Neutrophil (primary cell): ENCODE results near the gene HIBCH.

Experiments
- H3K27ac ChIP-seq: fragments of 200-600 bp; sonication (generic); 2 replicates; pipeline ENCODE4 v1.5.1; 2016; ENCODE audit warnings: mild to moderate bottlenecking, moderate library complexity
- H3K27me3 ChIP-seq: fragments of 200-600 bp; sonication (generic); 2 replicates; pipeline ENCODE4 v1.6.0; 2016; ENCODE audit warnings: mild to moderate bottlenecking
- H3K36me3 ChIP-seq: fragments of 200-600 bp; sonication (generic); 2 replicates; pipeline ENCODE4 v1.5.1; 2017
- H3K4me1 ChIP-seq, 2 experiments: fragments of 200-600 bp in 1 of 2; sonication (generic) in 1 of 2; 1 replicate in 1 of 2; 2 replicates in 1 of 2; pipeline versions ENCODE4 v1.5.1 to v1.6.1; 2013 to 2016; ENCODE audit warnings: low read depth in 1 of 2, low read length in 1 of 2, mild to moderate bottlenecking in 1 of 2, moderate library complexity in 1 of 2; ENCODE audit not compliant: control insufficient read depth in 1 of 2, insufficient read depth in 1 of 2
- H3K4me3 ChIP-seq, 2 experiments: fragments of 200-600 bp in 1 of 2; sonication (generic) in 1 of 2; 1 replicate in 1 of 2; 2 replicates in 1 of 2; pipeline ENCODE4 v1.5.1; 2013 to 2016; ENCODE audit warnings: low read depth in 1 of 2, low read length in 1 of 2, mild to moderate bottlenecking in 1 of 2, moderate library complexity in 1 of 2
- H3K9me3 ChIP-seq: fragments of 200-600 bp; sonication (generic); 2 replicates; pipeline ENCODE4 v1.5.1; 2016
- TF ChIP-seq, protein P1 (sequence below): fragments of 200-600 bp; sonication (generic); IDR thresholded peaks from 2 replicates; pipeline ENCODE4 v1.5.1; 2016; ENCODE audit warnings: antibody characterized with exemption

Gene HIBCH

DNA sequence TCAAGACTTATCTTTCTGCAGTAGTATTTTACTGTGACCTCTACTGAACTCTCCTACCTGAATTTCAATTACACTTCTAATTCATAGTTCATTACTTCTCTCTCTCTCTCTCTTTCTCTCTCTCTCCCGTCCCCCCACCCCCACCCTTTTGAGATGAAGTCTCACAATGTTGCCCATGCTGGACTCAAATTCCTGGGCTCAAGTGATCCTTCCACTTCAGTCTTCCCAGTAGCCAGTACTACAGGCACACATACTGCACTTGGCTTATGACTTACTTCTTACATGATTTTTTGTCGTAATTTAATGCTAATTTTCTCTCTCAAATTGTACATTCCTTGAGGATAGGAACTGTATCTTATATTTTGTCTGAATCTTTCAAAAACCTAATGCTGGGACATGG is 6.0 kb upstream of the HIBCH start:
- no peaks in the 10 kb centered on the region for H3K36me3 ChIP-seq
- H3K4me3 ChIP-seq, result no peak overlapping the region
- TF ChIP-seq, protein P1, sequence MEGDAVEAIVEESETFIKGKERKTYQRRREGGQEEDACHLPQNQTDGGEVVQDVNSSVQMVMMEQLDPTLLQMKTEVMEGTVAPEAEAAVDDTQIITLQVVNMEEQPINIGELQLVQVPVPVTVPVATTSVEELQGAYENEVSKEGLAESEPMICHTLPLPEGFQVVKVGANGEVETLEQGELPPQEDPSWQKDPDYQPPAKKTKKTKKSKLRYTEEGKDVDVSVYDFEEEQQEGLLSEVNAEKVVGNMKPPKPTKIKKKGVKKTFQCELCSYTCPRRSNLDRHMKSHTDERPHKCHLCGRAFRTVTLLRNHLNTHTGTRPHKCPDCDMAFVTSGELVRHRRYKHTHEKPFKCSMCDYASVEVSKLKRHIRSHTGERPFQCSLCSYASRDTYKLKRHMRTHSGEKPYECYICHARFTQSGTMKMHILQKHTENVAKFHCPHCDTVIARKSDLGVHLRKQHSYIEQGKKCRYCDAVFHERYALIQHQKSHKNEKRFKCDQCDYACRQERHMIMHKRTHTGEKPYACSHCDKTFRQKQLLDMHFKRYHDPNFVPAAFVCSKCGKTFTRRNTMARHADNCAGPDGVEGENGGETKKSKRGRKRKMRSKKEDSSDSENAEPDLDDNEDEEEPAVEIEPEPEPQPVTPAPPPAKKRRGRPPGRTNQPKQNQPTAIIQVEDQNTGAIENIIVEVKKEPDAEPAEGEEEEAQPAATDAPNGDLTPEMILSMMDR, result no peak
- no peaks in the 10 kb centered on the region for H3K4me1 ChIP-seq
- no peaks in the 10 kb centered on the region for H3K27me3 ChIP-seq
- H3K27ac ChIP-seq, result no peak overlapping the region
- no peaks in the 10 kb centered on the region for H3K9me3 ChIP-seq

- H3K27me3 ChIP-seq, result no peaks in the 10 kb centered on the region
Observed at GRCh38 chr2:190323406-190323805, 3.8 kb upstream of the HIBCH start.

GRCh38 chr2:190320696-190321095 is 1.1 kb upstream of the HIBCH start:
- H3K27ac ChIP-seq, result no peak overlapping the region
- no peak overlapping the region for H3K4me3 ChIP-seq
- H3K36me3 ChIP-seq, result no peaks in the 10 kb centered on the region
- TF ChIP-seq, protein P1, result no peak
- no peaks in the 10 kb centered on the region for H3K9me3 ChIP-seq
- peaks cover 10 to 18% of the 10 kb centered on the region in 2 experiments for H3K4me1 ChIP-seq
- H3K27me3 ChIP-seq, result no peaks in the 10 kb centered on the region

More at GRCh38 chr2:190323406-190323805, 3.8 kb upstream of the HIBCH start:
- H3K27ac ChIP-seq, result no peak overlapping the region
- TF ChIP-seq, protein P1, result no peak
- peaks cover 10 to 16% of the 10 kb centered on the region in 2 experiments for H3K4me1 ChIP-seq
- H3K9me3 ChIP-seq, result no peaks in the 10 kb centered on the region
- no peaks in the 10 kb centered on the region for H3K36me3 ChIP-seq
- no peak overlapping the region for H3K4me3 ChIP-seq

GRCh38 chr2:190318931-190319554 is 583 bp downstream of the HIBCH start:
- Histone ChIP-seq H3K27me3 (no peaks in the 10 kb centered on the region), H3K36me3 (no peaks in the 10 kb centered on the region), H3K4me1 (peaks cover 10 to 18% of the 10 kb centered on the region in 2 experiments), H3K4me3 (peak overlapping the region; percentile 81), H3K27ac (peak overlapping the region; percentile 80), H3K9me3 (no peaks in the 10 kb centered on the region)
- TF ChIP-seq, protein P1, result no peak

GRCh38 chr2:190318514-190318913 is 1.1 kb downstream of the HIBCH start:
- H3K27ac ChIP-seq, result peak overlapping the region; percentile 80
- peaks cover 10 to 18% of the 10 kb centered on the region in 2 experiments for H3K4me1 ChIP-seq
- TF ChIP-seq, protein P1, result no peak
- peak overlapping the region; percentile 81 for H3K4me3 ChIP-seq
- H3K27me3 ChIP-seq, result no peaks in the 10 kb centered on the region
- no peaks in the 10 kb centered on the region for H3K36me3 ChIP-seq
- no peaks in the 10 kb centered on the region for H3K9me3 ChIP-seq
